ENCODE data around the gene FAM120C. TPM values are rescaled to one million over a fixed set of nuclear protein-coding genes. Genes with fewer than 3 reads are reported as not detected.

The FAM120C gene
- total RNA-seq, 2 donors from 2014 or later: 4.7 to 10.4 TPM

DNA sequence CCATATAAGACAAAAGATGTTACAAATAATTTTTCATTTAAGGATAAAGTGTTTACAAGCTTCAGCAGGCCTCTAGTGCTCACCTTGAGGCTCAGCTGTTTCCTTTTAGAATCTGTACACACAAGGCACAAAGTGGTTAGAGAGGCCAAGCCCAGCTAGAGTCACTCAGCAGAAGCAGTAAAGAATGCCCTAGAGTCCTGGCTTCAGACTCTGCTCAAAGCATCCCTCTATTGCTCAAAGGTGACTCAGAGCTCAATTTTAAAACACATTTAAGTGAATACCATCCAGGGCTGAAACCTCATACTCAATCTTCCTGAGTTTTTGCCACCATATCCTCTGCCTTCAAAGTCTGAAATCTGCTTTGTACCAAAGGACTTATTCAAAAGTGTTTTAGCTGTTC is 116.2 kb downstream of the FAM120C start:
- H3K27ac Mint-ChIP-seq: no peak overlapping the region
- no peaks in the 10 kb centered on the region for H3K9me3 Mint-ChIP-seq
- ATAC-seq: no peak

GRCh38 chrX:54064564-54064963 is 118.5 kb downstream of the FAM120C start:
- no peaks in the 10 kb centered on the region for H3K9me3 Mint-ChIP-seq
- ATAC-seq: no peak
- no peak overlapping the region for H3K27ac Mint-ChIP-seq
- H3K36me3 Mint-ChIP-seq: no peaks in the 10 kb centered on the region
- DNase-seq (ENCODE audit: low spot score in 2 of 2): no peak

More for the DNA sequence above, 116.2 kb downstream of the FAM120C start:
- no peak for DNase-seq (ENCODE audit: low spot score in 2 of 2)
- H3K36me3 Mint-ChIP-seq: no peaks in the 10 kb centered on the region

GRCh38 chrX:54063361-54063760 is 119.7 kb downstream of the FAM120C start:
- no peaks in the 10 kb centered on the region for H3K9me3 Mint-ChIP-seq

DNA sequence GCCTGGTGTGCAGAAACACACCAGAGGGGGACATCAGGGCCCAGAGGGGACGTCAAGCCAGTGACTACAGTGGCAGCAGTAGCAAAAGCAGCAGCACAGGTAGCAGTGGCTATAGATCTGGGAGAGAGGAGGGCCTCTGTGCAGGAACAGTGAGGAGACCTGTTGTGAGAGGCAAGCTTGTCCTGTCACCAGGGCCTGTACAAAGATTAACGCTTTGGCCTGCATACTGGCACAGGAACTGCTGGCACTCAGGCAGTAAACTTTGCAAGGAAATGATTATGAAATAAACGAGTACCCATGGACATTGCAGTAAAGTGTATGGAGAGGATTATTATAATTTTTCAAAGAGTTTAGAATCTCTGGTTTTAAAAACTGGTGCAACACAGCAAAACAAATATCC is 133.3 kb downstream of the FAM120C start:
- H3K9me3 Mint-ChIP-seq: no peaks in the 10 kb centered on the region
- H3K27ac Mint-ChIP-seq: no peak overlapping the region
- ATAC-seq: no peak
- no peak for DNase-seq (ENCODE audit: low spot score in 2 of 2)
- no peaks in the 10 kb centered on the region for H3K36me3 Mint-ChIP-seq

More at GRCh38 chrX:54063361-54063760, 119.7 kb downstream of the FAM120C start:
- no peak overlapping the region for H3K27ac Mint-ChIP-seq
- no peaks in the 10 kb centered on the region for H3K36me3 Mint-ChIP-seq
- no peak for ATAC-seq
- no peak for DNase-seq (ENCODE audit: low spot score in 2 of 2)

- Mint-ChIP-seq H3K27ac (no peak overlapping the region), H3K36me3 (peaks cover 3 to 7% of the 10 kb centered on the region in 2 donors), H3K9me3 (no peaks in the 10 kb centered on the region)
- DNase-seq (ENCODE audit: low spot score in 2 of 2) (no peak), ATAC-seq (no peak)
These were observed 134.6 kb downstream of the FAM120C start for GRCh38 chrX:54048412-54048811.

GRCh38 chrX:54045563-54046228 is 137.4 kb downstream of the FAM120C start:
- ATAC-seq: no peak
- peak overlapping the region; percentile 92 to 98 for H3K27ac Mint-ChIP-seq
- DNase-seq (ENCODE audit: low spot score in 2 of 2): no peak
- H3K36me3 Mint-ChIP-seq: peaks cover 12 to 14% of the 10 kb centered on the region in 2 donors
- H3K9me3 Mint-ChIP-seq: no peaks in the 10 kb centered on the region

DNA sequence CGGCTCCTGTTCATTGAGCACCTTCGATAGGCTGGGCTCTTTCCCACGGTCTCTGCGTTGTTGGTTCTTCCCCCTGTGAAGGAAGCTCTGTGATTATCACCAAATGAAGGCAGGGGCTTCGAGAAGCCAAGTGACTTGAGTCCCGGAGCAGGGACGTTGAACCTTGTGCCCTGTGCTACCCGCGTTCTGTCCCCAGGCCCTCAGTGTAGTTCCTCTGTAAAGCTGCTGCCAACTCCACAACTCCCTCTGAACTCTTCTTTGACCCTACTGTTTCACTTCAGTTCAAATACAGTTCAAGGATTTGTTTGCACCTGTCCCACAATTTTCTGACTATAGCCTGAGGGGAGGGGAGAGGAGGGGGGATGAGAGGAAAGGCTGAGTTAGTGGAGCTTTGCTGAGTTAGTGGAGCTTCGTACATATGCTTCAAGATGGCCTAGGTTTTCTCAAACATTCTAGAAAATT is 138.1 kb downstream of the FAM120C start:
- DNase-seq (ENCODE audit: low spot score in 2 of 2) (no peak), ATAC-seq (no peak)
- peak overlapping the region; percentile 92 to 98 for H3K27ac Mint-ChIP-seq

DNA sequence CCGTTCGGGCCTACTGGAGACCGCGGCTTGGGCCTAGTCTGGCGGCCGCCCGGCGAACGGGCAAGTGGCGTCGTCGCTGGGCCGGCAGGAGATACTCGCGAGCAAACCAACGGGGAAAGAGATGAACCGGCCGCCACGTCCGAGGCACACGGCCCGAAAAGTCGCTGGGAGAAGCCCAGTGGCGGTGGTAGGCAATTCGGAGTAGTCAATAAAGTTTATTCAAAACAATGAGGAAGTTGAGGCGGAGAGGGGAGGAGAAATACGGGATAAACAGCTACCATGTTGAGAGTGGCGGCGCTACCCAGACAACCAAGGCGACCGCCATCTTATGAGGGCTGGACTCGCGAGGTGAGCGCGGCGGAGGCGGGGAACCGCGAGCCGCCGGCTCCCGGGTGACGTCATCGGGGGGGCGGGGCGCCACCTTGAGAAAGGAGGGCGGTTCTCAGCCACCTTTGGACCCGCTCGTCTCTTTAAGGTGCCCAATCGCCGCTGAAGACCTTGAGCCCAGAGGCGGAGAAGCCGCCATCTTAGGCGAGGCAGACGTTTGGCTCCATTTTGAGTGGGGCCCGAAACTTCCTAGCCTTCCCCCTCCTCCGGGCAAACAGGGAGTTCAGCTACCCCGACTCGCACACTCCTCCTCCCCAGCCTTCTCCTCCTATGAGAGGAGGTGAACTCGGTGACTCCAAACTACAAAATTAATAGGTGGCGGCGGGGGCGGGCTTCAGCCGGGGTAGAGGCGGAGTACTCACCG is 138.8 kb downstream of the FAM120C start, which contains the start of gene PHF8:
Gene PHF8, minus strand, starts transcription at position 348 of the 751 bp plus-strand sequence. CDS start 1,745 bp downstream, outside the sequence.
- H3K9me3 Mint-ChIP-seq: no peaks in the 10 kb centered on the region
- H3K36me3 Mint-ChIP-seq: peaks cover 14 to 15% of the 10 kb centered on the region in 2 donors
- H3K27ac Mint-ChIP-seq: peak within 1 kb of the TSS; percentile 93 to 98
- peak; percentile 87 to 90 for ATAC-seq
- peak; percentile 90 to 93 for DNase-seq (ENCODE audit: low spot score in 2 of 2)

More for the DNA sequence above, 138.1 kb downstream of the FAM120C start:
- Mint-ChIP-seq H3K9me3 (no peaks in the 10 kb centered on the region), H3K36me3 (peaks cover 14 to 15% of the 10 kb centered on the region in 2 donors)

GRCh38 chrX:54043541-54044125 is 139.4 kb downstream of the FAM120C start:
- peaks cover 14 to 15% of the 10 kb centered on the region in 2 donors for H3K36me3 Mint-ChIP-seq
- no peaks in the 10 kb centered on the region for H3K9me3 Mint-ChIP-seq
- DNase-seq (ENCODE audit: low spot score in 2 of 2) (peak in 1 of 2 donors; percentile 35), ATAC-seq (peak in 1 of 2 donors; percentile 11)
- peak overlapping the region; percentile 93 to 98 for H3K27ac Mint-ChIP-seq

DNA sequence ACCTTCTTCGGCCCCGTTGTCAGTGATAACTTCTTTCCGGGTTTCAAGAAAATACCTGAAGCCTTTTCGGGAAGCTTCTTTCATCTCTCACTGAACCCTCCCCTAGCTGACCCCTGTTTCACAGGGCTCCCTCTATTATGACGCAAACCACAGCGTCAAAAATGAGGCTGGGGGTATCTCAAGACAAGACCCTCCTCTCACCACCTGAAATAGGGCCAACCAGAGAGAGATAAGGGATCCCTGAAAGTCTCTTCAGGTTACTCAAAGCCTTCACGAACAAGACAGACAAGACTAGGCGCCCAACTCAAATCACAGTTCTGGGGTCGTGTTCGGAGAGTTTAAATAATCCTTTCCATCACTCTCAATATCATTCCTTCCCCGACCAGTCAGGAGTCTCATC is 140.0 kb downstream of the FAM120C start:
- H3K27ac Mint-ChIP-seq: peak overlapping the region; percentile 93 to 98
- peaks cover 14 to 15% of the 10 kb centered on the region in 2 donors for H3K36me3 Mint-ChIP-seq
- H3K9me3 Mint-ChIP-seq: no peaks in the 10 kb centered on the region
- DNase-seq (ENCODE audit: low spot score in 2 of 2) (no peak), ATAC-seq (no peak)

DNA sequence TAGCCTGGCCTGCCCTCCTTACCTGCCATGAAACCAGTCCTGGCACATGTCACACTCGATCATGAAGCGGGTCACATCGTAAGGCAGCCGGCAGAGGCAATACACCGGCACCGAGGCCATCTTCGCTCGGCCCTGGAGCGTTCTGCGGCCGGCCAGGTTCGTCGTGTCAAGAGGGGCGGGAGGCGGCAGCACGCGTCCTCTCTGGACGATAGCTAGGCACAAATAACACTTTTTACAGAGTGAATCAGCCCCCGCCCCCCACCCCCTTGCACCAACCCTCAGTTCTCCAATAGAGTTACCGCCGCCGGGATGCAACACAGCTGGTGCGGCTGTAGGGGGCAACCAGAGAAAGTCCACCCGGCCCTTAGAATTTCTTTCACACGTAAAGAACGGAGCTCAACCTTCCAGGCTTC is 140.4 kb downstream of the FAM120C start:
- ATAC-seq (no peak), DNase-seq (ENCODE audit: low spot score in 2 of 2) (peak in 1 of 2 donors; percentile 20)
- H3K27ac Mint-ChIP-seq: peak overlapping the region in 1 of 2 donors; percentile 98
- H3K36me3 Mint-ChIP-seq: peaks cover 14 to 15% of the 10 kb centered on the region in 2 donors
- H3K9me3 Mint-ChIP-seq: no peaks in the 10 kb centered on the region

DNA sequence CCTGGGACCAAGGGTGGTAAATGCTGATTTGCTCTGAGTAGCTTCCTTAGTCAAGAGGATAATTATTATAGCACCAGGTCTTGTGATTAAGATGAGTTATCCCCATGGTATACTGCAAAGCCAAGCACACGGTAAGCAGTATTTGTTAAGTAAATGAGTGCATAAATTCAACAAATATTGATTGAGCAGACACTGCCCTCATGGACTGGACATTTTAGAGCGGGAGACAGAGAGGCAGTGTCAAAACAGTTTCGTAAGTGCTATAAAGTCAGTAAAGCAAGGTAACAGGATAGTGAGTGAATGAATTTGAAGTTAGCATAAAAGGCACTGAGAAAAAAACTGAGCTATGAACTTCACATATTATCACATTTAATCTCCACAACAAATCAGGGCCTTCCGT is 152.7 kb downstream of the FAM120C start:
- H3K9me3 Mint-ChIP-seq: no peaks in the 10 kb centered on the region

DNA sequence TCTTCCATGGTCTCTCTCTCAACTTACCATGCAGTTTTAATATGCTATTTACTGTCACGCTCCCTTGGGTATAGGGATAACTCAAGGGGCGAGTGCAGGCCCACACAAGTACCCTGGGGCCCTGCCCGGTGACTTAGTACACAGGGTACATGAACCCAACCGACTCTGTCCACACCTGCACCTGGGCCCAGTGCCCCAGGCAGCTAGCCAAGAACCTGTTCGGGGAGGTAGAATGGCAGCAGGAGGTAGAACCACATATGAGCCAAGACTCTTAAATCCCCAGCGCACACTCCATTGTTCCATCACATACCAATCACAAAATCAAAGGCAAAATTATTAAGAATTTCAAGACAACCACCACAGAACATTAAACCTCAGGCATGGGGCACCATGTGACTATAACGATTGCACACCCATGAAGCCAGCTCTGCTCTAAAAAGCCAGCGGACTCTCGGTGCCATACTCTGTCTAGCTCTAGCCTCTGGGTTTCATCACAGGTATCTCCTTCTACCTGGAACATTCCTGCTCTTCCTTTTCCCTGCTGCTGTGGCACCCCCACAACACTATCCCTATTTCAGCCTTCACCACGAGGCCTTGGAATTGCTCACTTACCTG is 153.4 kb downstream of the FAM120C start:
- no peaks in the 10 kb centered on the region for H3K9me3 Mint-ChIP-seq
- ATAC-seq (no peak), DNase-seq (ENCODE audit: low spot score in 2 of 2) (no peak)
- peaks cover 5 to 26% of the 10 kb centered on the region in 2 donors for H3K36me3 Mint-ChIP-seq
- peak overlapping the region in 1 of 2 donors; percentile 53 for H3K27ac Mint-ChIP-seq

More for the DNA sequence above, 152.7 kb downstream of the FAM120C start:
- H3K36me3 Mint-ChIP-seq: peaks cover 5 to 26% of the 10 kb centered on the region in 2 donors
- DNase-seq (ENCODE audit: low spot score in 2 of 2): no peak
- ATAC-seq: no peak
- H3K27ac Mint-ChIP-seq: no peak overlapping the region

GRCh38 chrX:54024350-54024749 is 158.7 kb downstream of the FAM120C start:
- Mint-ChIP-seq H3K9me3 (no peaks in the 10 kb centered on the region), H3K27ac (peak overlapping the region in 1 of 2 donors; percentile 29), H3K36me3 (peaks cover 5 to 24% of the 10 kb centered on the region in 2 donors)
- ATAC-seq (no peak), DNase-seq (ENCODE audit: low spot score in 2 of 2) (no peak)

All from activated naive CD4-positive, alpha-beta T cell treated with anti-CD3 and anti-CD28 coated beads, Interleukin-2, amount 50 U/mL, for 72 hours (primary cell).